ENCODE measurements around the gene ACTRT3.
A peak's percentile ranks its signal among the peaks of the same experiment; 100 is the strongest.

ACTRT3 gene

DNA sequence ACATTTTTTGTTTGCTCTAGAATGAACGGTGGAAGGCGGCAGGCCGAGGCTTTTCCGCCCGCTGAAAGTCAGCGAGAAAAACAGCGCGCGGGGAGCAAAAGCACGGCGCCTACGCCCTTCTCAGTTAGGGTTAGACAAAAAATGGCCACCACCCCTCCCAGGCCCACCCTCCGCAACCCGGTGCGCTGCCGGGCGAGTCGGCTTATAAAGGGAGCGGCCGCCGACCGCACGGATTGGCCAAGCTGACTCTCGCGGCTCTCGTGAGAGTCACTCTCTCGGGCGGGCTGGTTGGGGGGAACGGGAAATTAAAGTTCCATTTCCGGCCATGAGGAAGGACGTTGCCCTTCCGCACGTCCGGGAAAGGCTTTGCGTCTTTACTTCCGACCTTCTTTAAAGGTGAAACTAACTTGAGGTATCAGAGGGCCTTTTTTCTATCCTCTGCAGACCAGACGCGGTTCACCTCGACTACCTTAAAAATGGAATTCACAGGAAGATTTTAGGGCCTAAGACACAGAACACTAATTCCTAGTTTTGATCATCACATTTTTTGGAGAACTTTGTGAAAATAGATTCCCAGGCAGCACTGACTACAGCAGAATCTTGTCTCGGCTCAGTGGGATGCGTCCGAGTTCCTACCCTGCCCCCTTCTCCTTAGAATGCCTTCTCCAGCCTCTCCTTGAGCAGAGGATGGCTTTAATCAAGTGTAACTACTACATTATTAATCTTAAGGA is 4.3 kb downstream of the ACTRT3 start, which contains the start of gene TERC (continued):
- TF ChIP-seq ELK4 (IDR thresholded peaks at IDR 0.05; ENCODE audit: borderline replicate concordance, low read depth, low read length) = no peak
- TF ChIP-seq ZIC2 (tag by site-specific recombination; IDR thresholded peaks at IDR 0.05) = no peak
- peak; percentile 54; the same call in 1 of the 2 replicates for TF ChIP-seq YY1 (tag by site-specific recombination; IDR thresholded peaks at IDR 0.05)
- peak; percentile 77 for TF ChIP-seq PATZ1 (tag by site-specific recombination; IDR thresholded peaks at IDR 0.05)
- TF ChIP-seq ZNF837 (tag by site-specific recombination; IDR thresholded peaks at IDR 0.05) = no peak
- no peak for TF ChIP-seq ZNF354C (tag by site-specific recombination; IDR thresholded peaks at IDR 0.05; ENCODE audit: borderline replicate concordance, low read depth)
- TF ChIP-seq ZNF214 (tag by site-specific recombination; IDR thresholded peaks at IDR 0.05; ENCODE audit: borderline replicate concordance) = no peak
- TF ChIP-seq ZNF549 (tag by site-specific recombination; IDR thresholded peaks at IDR 0.05) = no peak
- TF ChIP-seq ZNF600 (tag by site-specific recombination; IDR thresholded peaks at IDR 0.05) = no peak
- no peak for TF ChIP-seq ZNF623 (tag by site-specific recombination; IDR thresholded peaks at IDR 0.05)
- no peak for TF ChIP-seq ZNF561 (tag by site-specific recombination; IDR thresholded peaks at IDR 0.05; ENCODE audit: borderline replicate concordance)
- peak; percentile 69 for TF ChIP-seq KLF1 (tag by site-specific recombination; IDR thresholded peaks at IDR 0.05)
- TF ChIP-seq ZNF596 (tag by site-specific recombination; IDR thresholded peaks at IDR 0.05) = no peak
- TF ChIP-seq ZNF140 (tag by site-specific recombination; IDR thresholded peaks at IDR 0.05) = no peak
- TF ChIP-seq ZNF621 (tag by site-specific recombination; IDR thresholded peaks at IDR 0.05) = no peak
- no peak for TF ChIP-seq ZSCAN23 (tag by site-specific recombination; IDR thresholded peaks at IDR 0.05)
- no peak for TF ChIP-seq ZNF18 (tag by site-specific recombination; IDR thresholded peaks at IDR 0.05)
- TF ChIP-seq PRDM6 (tag by site-specific recombination; IDR thresholded peaks at IDR 0.05) = no peak
- TF ChIP-seq FEZF1 (tag by site-specific recombination; IDR thresholded peaks at IDR 0.05) = no peak
- TF ChIP-seq ZBTB49 (tag by site-specific recombination; IDR thresholded peaks at IDR 0.05; ENCODE audit: low read depth) = no peak
- TF ChIP-seq ZNF610 (tag by site-specific recombination; IDR thresholded peaks at IDR 0.05; ENCODE audit: borderline replicate concordance) = no peak
- TF ChIP-seq ZNF426 (tag by site-specific recombination; IDR thresholded peaks at IDR 0.05) = no peak
- peak; percentile 93 for TF ChIP-seq SP2 (tag by site-specific recombination; IDR thresholded peaks at IDR 0.05)
- TF ChIP-seq ZNF777 (tag by site-specific recombination; IDR thresholded peaks at IDR 0.05; ENCODE audit: borderline replicate concordance) = no peak
- TF ChIP-seq GFI1B (tag by site-specific recombination; IDR thresholded peaks at IDR 0.05) = no peak
- TF ChIP-seq, protein P1, sequence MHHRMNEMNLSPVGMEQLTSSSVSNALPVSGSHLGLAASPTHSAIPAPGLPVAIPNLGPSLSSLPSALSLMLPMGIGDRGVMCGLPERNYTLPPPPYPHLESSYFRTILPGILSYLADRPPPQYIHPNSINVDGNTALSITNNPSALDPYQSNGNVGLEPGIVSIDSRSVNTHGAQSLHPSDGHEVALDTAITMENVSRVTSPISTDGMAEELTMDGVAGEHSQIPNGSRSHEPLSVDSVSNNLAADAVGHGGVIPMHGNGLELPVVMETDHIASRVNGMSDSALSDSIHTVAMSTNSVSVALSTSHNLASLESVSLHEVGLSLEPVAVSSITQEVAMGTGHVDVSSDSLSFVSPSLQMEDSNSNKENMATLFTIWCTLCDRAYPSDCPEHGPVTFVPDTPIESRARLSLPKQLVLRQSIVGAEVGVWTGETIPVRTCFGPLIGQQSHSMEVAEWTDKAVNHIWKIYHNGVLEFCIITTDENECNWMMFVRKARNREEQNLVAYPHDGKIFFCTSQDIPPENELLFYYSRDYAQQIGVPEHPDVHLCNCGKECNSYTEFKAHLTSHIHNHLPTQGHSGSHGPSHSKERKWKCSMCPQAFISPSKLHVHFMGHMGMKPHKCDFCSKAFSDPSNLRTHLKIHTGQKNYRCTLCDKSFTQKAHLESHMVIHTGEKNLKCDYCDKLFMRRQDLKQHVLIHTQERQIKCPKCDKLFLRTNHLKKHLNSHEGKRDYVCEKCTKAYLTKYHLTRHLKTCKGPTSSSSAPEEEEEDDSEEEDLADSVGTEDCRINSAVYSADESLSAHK (tag by site-specific recombination; IDR thresholded peaks at IDR 0.05) = no peak
- TF ChIP-seq ZNF791 (tag by site-specific recombination; IDR thresholded peaks at IDR 0.05) = no peak
- no peak for TF ChIP-seq GLI2 (tag by site-specific recombination; IDR thresholded peaks at IDR 0.05; ENCODE audit: borderline replicate concordance, low read depth)
- TF ChIP-seq ZNF433 (tag by site-specific recombination; IDR thresholded peaks at IDR 0.05; ENCODE audit: low read depth) = no peak

Measured in HEK293 (cell line).